ENCODE measurements around the gene CHAF1B.
"Not testable (repeated sequence)": the region's sequence is repeated elsewhere in the genome, so short reads cannot be mapped to it uniquely, and the experiment has no call there.

Gene CHAF1B

GRCh38 chr21:36385233-36386030 is at the start of gene CHAF1B:
Gene CHAF1B (plus strand): TSS chr21:36385392. CDS start chr21:36386137, 745 bp downstream.
- Histone ChIP-seq H3K4me1 (ENCODE audit: control insufficient read depth, insufficient read depth, low read length) (no peaks in the 10 kb centered on the region), H3K36me3 (ENCODE audit: control insufficient read depth, insufficient read depth, low read length) (no peaks in the 10 kb centered on the region), H3K27me3 (ENCODE audit: control insufficient read depth, insufficient read depth, low read length) (no peaks in the 10 kb centered on the region), H3K9me3 (ENCODE audit: control insufficient read depth, low read length) (no peaks in the 10 kb centered on the region), H3K9ac (ENCODE audit: low read length) (peak within 1 kb of the TSS; percentile 46), H3K4me3 (ENCODE audit: low read length) (peak within 1 kb of the TSS; percentile 42)

GRCh38 chr21:36337099-36337509 is 48.1 kb upstream of the CHAF1B start:
- Histone ChIP-seq H3K27me3 (ENCODE audit: control insufficient read depth, insufficient read depth, low read length) (no peaks in the 10 kb centered on the region), H3K36me3 (ENCODE audit: control insufficient read depth, insufficient read depth, low read length) (peaks cover 12% of the 10 kb centered on the region), H3K4me3 (ENCODE audit: low read length) (no peak overlapping the region), H3K9ac (ENCODE audit: low read length) (no peak overlapping the region), H3K4me1 (ENCODE audit: control insufficient read depth, insufficient read depth, low read length) (peaks cover 7% of the 10 kb centered on the region), H3K9me3 (ENCODE audit: control insufficient read depth, low read length) (no peaks in the 10 kb centered on the region)

GRCh38 chr21:36338975-36339374 is 46.2 kb upstream of the CHAF1B start:
- Histone ChIP-seq H3K36me3 (ENCODE audit: control insufficient read depth, insufficient read depth, low read length) (peaks cover 12% of the 10 kb centered on the region), H3K4me3 (ENCODE audit: low read length) (no peak overlapping the region), H3K27me3 (ENCODE audit: control insufficient read depth, insufficient read depth, low read length) (no peaks in the 10 kb centered on the region)

GRCh38 chr21:36342581-36342980 is 42.6 kb upstream of the CHAF1B start:
- not testable (repeated sequence) for H3K4me1 ChIP-seq (ENCODE audit: control insufficient read depth, insufficient read depth, low read length); H3K4me3 ChIP-seq (ENCODE audit: low read length); H3K9me3 ChIP-seq (ENCODE audit: control insufficient read depth, low read length); H3K27me3 ChIP-seq (ENCODE audit: control insufficient read depth, insufficient read depth, low read length); H3K9ac ChIP-seq (ENCODE audit: low read length)
- peaks cover 12% of the 10 kb centered on the region for H3K36me3 ChIP-seq (ENCODE audit: control insufficient read depth, insufficient read depth, low read length)

More at GRCh38 chr21:36338975-36339374, 46.2 kb upstream of the CHAF1B start:
- H3K9ac ChIP-seq (ENCODE audit: low read length), result no peak overlapping the region
- peaks cover 7% of the 10 kb centered on the region for H3K4me1 ChIP-seq (ENCODE audit: control insufficient read depth, insufficient read depth, low read length)
- H3K9me3 ChIP-seq (ENCODE audit: control insufficient read depth, low read length), result no peaks in the 10 kb centered on the region

- Histone ChIP-seq H3K9ac (ENCODE audit: low read length) (no peak overlapping the region), H3K4me3 (ENCODE audit: low read length) (no peak overlapping the region), H3K9me3 (ENCODE audit: control insufficient read depth, low read length) (no peaks in the 10 kb centered on the region), H3K36me3 (ENCODE audit: control insufficient read depth, insufficient read depth, low read length) (peaks cover 12% of the 10 kb centered on the region), H3K4me1 (ENCODE audit: control insufficient read depth, insufficient read depth, low read length) (no peaks in the 10 kb centered on the region), H3K27me3 (ENCODE audit: control insufficient read depth, insufficient read depth, low read length) (no peaks in the 10 kb centered on the region)
These were observed 40.3 kb upstream of the CHAF1B start for GRCh38 chr21:36344931-36345330.

GRCh38 chr21:36347278-36347961 is 37.8 kb upstream of the CHAF1B start:
- Histone ChIP-seq H3K36me3 (ENCODE audit: control insufficient read depth, insufficient read depth, low read length) (no peaks in the 10 kb centered on the region), H3K9ac (ENCODE audit: low read length) (no peak overlapping the region), H3K9me3 (ENCODE audit: control insufficient read depth, low read length) (no peaks in the 10 kb centered on the region), H3K27me3 (ENCODE audit: control insufficient read depth, insufficient read depth, low read length) (no peaks in the 10 kb centered on the region), H3K4me3 (ENCODE audit: low read length) (no peak overlapping the region), H3K4me1 (ENCODE audit: control insufficient read depth, insufficient read depth, low read length) (no peaks in the 10 kb centered on the region)

- no peaks in the 10 kb centered on the region for H3K36me3 ChIP-seq (ENCODE audit: control insufficient read depth, insufficient read depth, low read length)
These were observed 37.2 kb upstream of the CHAF1B start for GRCh38 chr21:36347962-36348328.

GRCh38 chr21:36349315-36349714 is 35.9 kb upstream of the CHAF1B start:
- Histone ChIP-seq H3K27me3 (ENCODE audit: control insufficient read depth, insufficient read depth, low read length) (no peaks in the 10 kb centered on the region), H3K4me3 (ENCODE audit: low read length) (no peak overlapping the region), H3K9me3 (ENCODE audit: control insufficient read depth, low read length) (no peaks in the 10 kb centered on the region), H3K36me3 (ENCODE audit: control insufficient read depth, insufficient read depth, low read length) (no peaks in the 10 kb centered on the region), H3K4me1 (ENCODE audit: control insufficient read depth, insufficient read depth, low read length) (no peaks in the 10 kb centered on the region), H3K9ac (ENCODE audit: low read length) (no peak overlapping the region)

More at GRCh38 chr21:36347962-36348328, 37.2 kb upstream of the CHAF1B start:
- Histone ChIP-seq H3K4me3 (ENCODE audit: low read length) (no peak overlapping the region), H3K4me1 (ENCODE audit: control insufficient read depth, insufficient read depth, low read length) (no peaks in the 10 kb centered on the region), H3K9me3 (ENCODE audit: control insufficient read depth, low read length) (no peaks in the 10 kb centered on the region), H3K9ac (ENCODE audit: low read length) (no peak overlapping the region), H3K27me3 (ENCODE audit: control insufficient read depth, insufficient read depth, low read length) (no peaks in the 10 kb centered on the region)

- H3K4me3 ChIP-seq (ENCODE audit: low read length), result no peak overlapping the region
- H3K4me1 ChIP-seq (ENCODE audit: control insufficient read depth, insufficient read depth, low read length), result no peaks in the 10 kb centered on the region
- no peaks in the 10 kb centered on the region for H3K27me3 ChIP-seq (ENCODE audit: control insufficient read depth, insufficient read depth, low read length)
- no peaks in the 10 kb centered on the region for H3K36me3 ChIP-seq (ENCODE audit: control insufficient read depth, insufficient read depth, low read length)
- no peak overlapping the region for H3K9ac ChIP-seq (ENCODE audit: low read length)
- H3K9me3 ChIP-seq (ENCODE audit: control insufficient read depth, low read length), result no peaks in the 10 kb centered on the region
These were observed 34.8 kb upstream of the CHAF1B start for GRCh38 chr21:36350282-36350910.

- H3K36me3 ChIP-seq (ENCODE audit: control insufficient read depth, insufficient read depth, low read length), result peaks cover 3% of the 10 kb centered on the region
- H3K9ac ChIP-seq (ENCODE audit: low read length), result no peak overlapping the region
These were observed 30.1 kb upstream of the CHAF1B start for GRCh38 chr21:36354918-36355680.

GRCh38 chr21:36355868-36356267 is 29.3 kb upstream of the CHAF1B start:
- Histone ChIP-seq H3K9me3 (ENCODE audit: control insufficient read depth, low read length) (no peaks in the 10 kb centered on the region), H3K9ac (ENCODE audit: low read length) (no peak overlapping the region), H3K27me3 (ENCODE audit: control insufficient read depth, insufficient read depth, low read length) (no peaks in the 10 kb centered on the region), H3K4me1 (ENCODE audit: control insufficient read depth, insufficient read depth, low read length) (no peaks in the 10 kb centered on the region), H3K4me3 (ENCODE audit: low read length) (no peak overlapping the region), H3K36me3 (ENCODE audit: control insufficient read depth, insufficient read depth, low read length) (peaks cover 7% of the 10 kb centered on the region)

More at GRCh38 chr21:36354918-36355680, 30.1 kb upstream of the CHAF1B start:
- Histone ChIP-seq H3K4me1 (ENCODE audit: control insufficient read depth, insufficient read depth, low read length) (no peaks in the 10 kb centered on the region), H3K9me3 (ENCODE audit: control insufficient read depth, low read length) (no peaks in the 10 kb centered on the region), H3K4me3 (ENCODE audit: low read length) (no peak overlapping the region), H3K27me3 (ENCODE audit: control insufficient read depth, insufficient read depth, low read length) (no peaks in the 10 kb centered on the region)
